Endodermal cell (in vitro differentiated cells): Measurements from ENCODE around the gene HHATL. TPM values are rescaled to one million over a fixed set of nuclear protein-coding genes. Genes with fewer than 3 reads are reported as not detected.

ENCODE experiments used
- DNase-seq: peaks from one replicate; pipeline ENCODE4 v3.0.0-alpha.2; 2017
- H3K27ac ChIP-seq: 2 replicates; pipeline ENCODE4 v1.5.1; 2013; ENCODE audit warnings: mild to moderate bottlenecking, low read depth, low read length, moderate library complexity
- H3K27me3 ChIP-seq: 2 replicates; pipeline ENCODE4 v1.6.1; 2013; ENCODE audit warnings: mild to moderate bottlenecking, low read length, moderate library complexity; ENCODE audit not compliant: insufficient read depth, control insufficient read depth, poor library complexity, severe bottlenecking
- H3K36me3 ChIP-seq: 2 replicates; pipeline ENCODE4 v1.7.0; 2013; ENCODE audit warnings: mild to moderate bottlenecking, low read length, moderate library complexity; ENCODE audit not compliant: control insufficient read depth, insufficient read depth
- H3K4me1 ChIP-seq: one replicate; pipeline ENCODE4 v1.7.0; 2013; ENCODE audit warnings: low read length; ENCODE audit not compliant: control insufficient read depth, insufficient read depth
- H3K4me3 ChIP-seq: 2 replicates; pipeline ENCODE4 v1.5.1; 2013; ENCODE audit warnings: mild to moderate bottlenecking, low read length, moderate library complexity
- H3K9ac ChIP-seq: 2 replicates; pipeline ENCODE4 v1.6.1; 2013; ENCODE audit warnings: mild to moderate bottlenecking, low read length, moderate library complexity; ENCODE audit not compliant: poor library complexity, severe bottlenecking; ENCODE audit errors: extremely low read depth
- H3K9me3 ChIP-seq: 2 replicates; pipeline ENCODE4 v1.6.1; 2013; ENCODE audit warnings: mild to moderate bottlenecking, low read length, moderate library complexity; ENCODE audit not compliant: control insufficient read depth
- H3K27ac Mint-ChIP-seq: 2 replicates; pipeline ENCODE4 v1.8.0; 2020; ENCODE audit warnings: mixed read lengths
- H3K27me3 Mint-ChIP-seq: 2 replicates; pipeline ENCODE4 v1.8.0; 2021; ENCODE audit warnings: mild to moderate bottlenecking, mixed read lengths; ENCODE audit not compliant: insufficient read depth
- H3K36me3 Mint-ChIP-seq: 2 replicates; pipeline ENCODE4 v1.8.0; 2020; ENCODE audit warnings: low read depth, mixed read lengths
- H3K4me1 Mint-ChIP-seq: 2 replicates; pipeline ENCODE4 v1.8.0; 2020; ENCODE audit warnings: mixed read lengths
- H3K4me3 Mint-ChIP-seq: 2 replicates; pipeline ENCODE4 v1.8.0; 2020; ENCODE audit warnings: mild to moderate bottlenecking, moderate library complexity, mixed read lengths
- H3K9me3 Mint-ChIP-seq: 2 replicates; pipeline ENCODE4 v1.8.0; 2020; ENCODE audit warnings: mild to moderate bottlenecking, mixed read lengths
- CTCF ChIP-seq: fragments of 200-600 bp; sonication (generic); conservative IDR thresholded peaks from 2 replicates; pipeline ENCODE4 v1.5.0; 2021; ENCODE audit warnings: antibody characterized with exemption, mild to moderate bottlenecking
- WGBS, 2 experiments: methylation state at CpG; one replicate each; pipeline versions ENCODE4 v1.1.5 to v1.1.7; 2013; ENCODE audit warnings: missing lambda C conversion rate in 2 of 2, mixed read lengths in 1 of 2; ENCODE audit not compliant: insufficient coverage in 1 of 2, insufficient read length in 1 of 2; 5-methylcytosine and 5-hydroxymethylcytosine counted together
- total RNA-seq, 2 donors: library from RNA; stranded (reverse); fragmentation: NEBNext Ultra II Directional in 1 of 2; extraction: Animal tissue kit (Norgen Biotek cat#: 25700) in 1 of 2; gene quantifications; 2 replicates in 1 of 2; 3 replicates in 1 of 2; pipeline ENCODE4 v1.2.1, GENCODE V29; 2021

Gene HHATL
- total RNA-seq, 2 donors from 2014 or later = not detected

- Histone ChIP-seq H3K9ac (no peak overlapping the region), H3K4me3 (no peak overlapping the region), H3K27me3 (peaks cover 6% of the 10 kb centered on the region), H3K4me1 (no peaks in the 10 kb centered on the region), H3K9me3 (no peaks in the 10 kb centered on the region), H3K36me3 (no peaks in the 10 kb centered on the region), H3K27ac (no peak overlapping the region)
- H3K4me3 Mint-ChIP-seq = no peak overlapping the region
- no peak for TF ChIP-seq CTCF
- H3K9me3 Mint-ChIP-seq = peaks cover under 1% of the 10 kb centered on the region
- 89% methylated on average over 1 of the region's 1 CpG; no CpG with 5 or more reads in 1 of the 2 experiments for WGBS, 2 experiments
- H3K27me3 Mint-ChIP-seq = peaks cover 3% of the 10 kb centered on the region
- DNase-seq = peak; percentile 42
- H3K4me1 Mint-ChIP-seq = peaks cover 2% of the 10 kb centered on the region
- H3K27ac Mint-ChIP-seq = no peak overlapping the region
- no peaks in the 10 kb centered on the region for H3K36me3 Mint-ChIP-seq
Observed at GRCh38 chr3:42670670-42671069, 31.9 kb downstream of the HHATL start.

- H3K27me3 ChIP-seq = peaks cover 6% of the 10 kb centered on the region
- H3K9me3 Mint-ChIP-seq = no peaks in the 10 kb centered on the region
- no peak overlapping the region for H3K27ac ChIP-seq
- no peaks in the 10 kb centered on the region for H3K4me1 ChIP-seq
- H3K27ac Mint-ChIP-seq = no peak overlapping the region
- peaks cover 3% of the 10 kb centered on the region for H3K27me3 Mint-ChIP-seq
- no peak overlapping the region for H3K4me3 Mint-ChIP-seq
- H3K4me1 Mint-ChIP-seq = peaks cover 2% of the 10 kb centered on the region
- H3K36me3 ChIP-seq = no peaks in the 10 kb centered on the region
- WGBS, 2 experiments = 89 to 100% methylated on average over 1 to 7 of the region's 7 CpGs
- no peaks in the 10 kb centered on the region for H3K9me3 ChIP-seq
- H3K9ac ChIP-seq = no peak overlapping the region
- DNase-seq = peak; percentile 25
- H3K4me3 ChIP-seq = no peak overlapping the region
- no peak for TF ChIP-seq CTCF
- H3K36me3 Mint-ChIP-seq = no peaks in the 10 kb centered on the region
Observed at GRCh38 chr3:42670051-42670576, 32.5 kb downstream of the HHATL start.

GRCh38 chr3:42668793-42669217 is 33.8 kb downstream of the HHATL start:
- Histone ChIP-seq H3K4me3 (no peak overlapping the region), H3K36me3 (no peaks in the 10 kb centered on the region), H3K27me3 (peaks cover 6% of the 10 kb centered on the region), H3K27ac (no peak overlapping the region), H3K9ac (no peak overlapping the region), H3K4me1 (no peaks in the 10 kb centered on the region), H3K9me3 (no peaks in the 10 kb centered on the region)
- no peak for TF ChIP-seq CTCF
- Mint-ChIP-seq H3K9me3 (no peaks in the 10 kb centered on the region), H3K27me3 (peaks cover 3% of the 10 kb centered on the region), H3K27ac (no peak overlapping the region), H3K4me3 (no peak overlapping the region), H3K4me1 (peaks cover 2% of the 10 kb centered on the region), H3K36me3 (no peaks in the 10 kb centered on the region)
- DNase-seq = no peak
- WGBS, 2 experiments = 86 to 93% methylated on average over 4 of the region's 4 CpGs
